Body of pancreas (tissue), 4 donors: ENCODE measurements around the gene ATXN7L1.

Experiments
- POLR2A ChIP-seq, 3 donors: fragments of 450-650 bp; IDR thresholded peaks; one replicate each; pipeline ENCODE4 v1.6.1; 2016; ENCODE audit warnings: antibody characterized with exemption in 3 of 3, mild to moderate bottlenecking in 2 of 3
- TF ChIP-seq, protein P1 (sequence below), 7 experiments: fragments of 450-650 bp in 4 of 7; fragments of 200-600 bp in 3 of 7; sonication (generic) in 3 of 7; IDR thresholded peaks; one replicate each; pipeline ENCODE4 v1.5.1; 2016 to 2019; ENCODE audit warnings: antibody characterized with exemption in 7 of 7

DNA sequence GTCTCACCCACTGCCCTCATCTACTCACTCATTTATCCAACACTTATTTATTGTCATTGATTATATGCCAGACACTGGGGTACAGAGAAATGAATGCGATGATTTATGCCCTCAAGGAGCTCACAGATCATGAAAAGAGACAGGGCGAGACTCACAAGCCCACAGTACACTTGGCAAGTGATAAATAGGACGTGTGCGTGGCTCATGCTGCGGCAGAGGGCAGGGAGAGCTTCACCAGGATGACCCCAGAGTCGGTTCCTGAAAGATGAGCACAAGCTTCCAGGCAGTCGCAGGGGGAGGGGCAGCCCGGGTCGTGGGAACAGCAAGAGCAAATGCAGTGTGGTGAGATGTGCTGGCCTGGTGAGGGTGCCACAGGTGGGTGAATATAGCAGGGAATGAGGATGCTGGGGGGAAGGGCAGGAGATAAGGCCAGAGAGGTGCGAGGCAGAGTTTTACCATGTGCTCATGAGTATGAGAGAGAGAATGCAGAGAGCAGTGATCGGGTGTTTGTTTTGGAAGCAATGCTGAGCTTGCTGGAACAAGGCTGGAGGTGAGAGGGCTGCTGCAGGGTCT is 70.9 kb downstream of the ATXN7L1 start:
- TF ChIP-seq, protein P1, sequence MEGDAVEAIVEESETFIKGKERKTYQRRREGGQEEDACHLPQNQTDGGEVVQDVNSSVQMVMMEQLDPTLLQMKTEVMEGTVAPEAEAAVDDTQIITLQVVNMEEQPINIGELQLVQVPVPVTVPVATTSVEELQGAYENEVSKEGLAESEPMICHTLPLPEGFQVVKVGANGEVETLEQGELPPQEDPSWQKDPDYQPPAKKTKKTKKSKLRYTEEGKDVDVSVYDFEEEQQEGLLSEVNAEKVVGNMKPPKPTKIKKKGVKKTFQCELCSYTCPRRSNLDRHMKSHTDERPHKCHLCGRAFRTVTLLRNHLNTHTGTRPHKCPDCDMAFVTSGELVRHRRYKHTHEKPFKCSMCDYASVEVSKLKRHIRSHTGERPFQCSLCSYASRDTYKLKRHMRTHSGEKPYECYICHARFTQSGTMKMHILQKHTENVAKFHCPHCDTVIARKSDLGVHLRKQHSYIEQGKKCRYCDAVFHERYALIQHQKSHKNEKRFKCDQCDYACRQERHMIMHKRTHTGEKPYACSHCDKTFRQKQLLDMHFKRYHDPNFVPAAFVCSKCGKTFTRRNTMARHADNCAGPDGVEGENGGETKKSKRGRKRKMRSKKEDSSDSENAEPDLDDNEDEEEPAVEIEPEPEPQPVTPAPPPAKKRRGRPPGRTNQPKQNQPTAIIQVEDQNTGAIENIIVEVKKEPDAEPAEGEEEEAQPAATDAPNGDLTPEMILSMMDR (IDR thresholded peaks at IDR 0.05), result no peak
- TF ChIP-seq POLR2A (IDR thresholded peaks at IDR 0.05), result no peak
